Measurements from ENCODE around the gene RYR2.

GRCh38 chr1:237139732-237140131 is 97.7 kb downstream of the RYR2 start:
- TF ChIP-seq FOXA1 (IDR thresholded peaks at IDR 0.05) (no peak), FOXM1 (IDR thresholded peaks at IDR 0.05; ENCODE audit: borderline replicate concordance) (no peak), TARDBP (IDR thresholded peaks at IDR 0.05) (no peak), ZNF384 (IDR thresholded peaks at IDR 0.05) (no peak), SP1 (IDR thresholded peaks at IDR 0.05) (no peak), ARNT (IDR thresholded peaks at IDR 0.05) (no peak), L3MBTL2 (conservative IDR thresholded peaks at IDR 0.05) (no peak), BHLHE40 (IDR thresholded peaks at IDR 0.05; ENCODE audit: borderline replicate concordance) (no peak), SUZ12 (IDR thresholded peaks at IDR 0.05) (no peak), HDGF (IDR thresholded peaks at IDR 0.05; ENCODE audit: borderline replicate concordance) (no peak)

Data from HEK293T (cell line).